ENCODE results near the gene PMIS2.

Gene PMIS2

DNA sequence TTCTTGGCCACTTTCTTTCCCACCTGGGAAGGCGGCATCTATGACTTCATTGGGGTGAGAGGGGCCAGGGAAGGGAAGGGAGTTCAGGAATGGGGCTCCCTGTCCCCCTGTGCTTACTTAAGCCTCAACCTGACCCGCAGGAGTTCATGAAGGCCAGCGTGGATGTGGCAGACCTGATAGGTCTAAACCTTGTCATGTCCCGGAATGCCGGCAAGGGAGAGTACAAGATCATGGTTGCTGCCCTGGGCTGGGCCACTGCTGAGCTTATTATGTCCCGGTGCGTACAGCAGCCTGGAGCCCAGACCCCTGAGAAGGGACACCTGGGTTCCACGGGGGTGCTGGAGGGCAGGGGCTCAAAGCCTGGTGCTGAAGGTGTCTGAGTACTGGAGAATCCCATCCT is 39.4 kb upstream of the PMIS2 start:
- Histone ChIP-seq H3K4me3 (ENCODE audit: low read length) (no peak overlapping the region; the same call in 1 of the 2 replicates), H3K4me1 (ENCODE audit: control insufficient read depth, insufficient read depth, low read length) (no peaks in the 10 kb centered on the region; the same call in 1 of the 2 replicates), H3K27me3 (ENCODE audit: control insufficient read depth, insufficient read depth, low read length) (no peaks in the 10 kb centered on the region), H3K36me3 (ENCODE audit: control insufficient read depth, insufficient read depth, low read length) (peaks cover 21% of the 10 kb centered on the region), H3K9me3 (ENCODE audit: control insufficient read depth, insufficient read depth, low read length) (no peaks in the 10 kb centered on the region), H3K27ac (ENCODE audit: low read length) (no peak overlapping the region)
- DNase-seq (ENCODE audit: low read depth, low spot score), result no peak
- no CpG with 5 or more reads among the region's 8 CpGs for WGBS (ENCODE audit: insufficient coverage, insufficient read length)

DNA sequence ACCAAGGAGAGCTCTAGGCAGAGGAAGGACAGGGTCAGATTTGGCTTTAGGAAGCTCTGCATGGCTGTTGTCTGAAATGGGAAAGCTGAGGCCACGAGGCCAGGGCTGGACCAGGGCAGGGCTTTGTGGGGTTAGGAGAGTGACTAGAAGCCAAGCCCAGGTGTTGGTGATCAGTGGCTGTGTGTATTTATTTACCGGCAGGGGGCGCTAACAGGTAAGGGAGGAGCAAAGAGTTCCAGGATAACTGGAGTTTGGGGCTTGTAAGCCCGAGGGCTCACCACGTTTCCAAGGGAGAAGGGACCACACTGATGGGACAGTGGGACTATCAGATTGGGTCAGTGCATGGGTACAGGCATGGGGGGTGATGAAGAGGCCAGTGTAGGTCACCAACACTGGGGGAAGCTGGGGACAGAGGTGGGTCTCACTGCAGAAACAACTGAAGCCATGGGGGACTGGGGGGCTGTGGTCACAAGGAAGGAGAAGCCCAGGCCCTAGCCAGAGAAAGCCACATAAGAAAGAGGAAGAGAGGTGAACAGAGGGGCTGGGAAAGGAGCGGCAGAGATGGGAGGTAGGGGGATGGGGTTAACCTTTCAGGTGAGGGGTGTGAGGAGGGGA is 36.7 kb upstream of the PMIS2 start:
- H3K27me3 ChIP-seq (ENCODE audit: control insufficient read depth, insufficient read depth, low read length), result no peaks in the 10 kb centered on the region
- no CpG with 5 or more reads among the region's 6 CpGs for WGBS (ENCODE audit: insufficient coverage, insufficient read length)
- H3K27ac ChIP-seq (ENCODE audit: low read length), result no peak overlapping the region
- DNase-seq (ENCODE audit: low read depth, low spot score), result no peak
- H3K4me1 ChIP-seq (ENCODE audit: control insufficient read depth, insufficient read depth, low read length), result no peaks in the 10 kb centered on the region; the same call in 1 of the 2 replicates
- H3K4me3 ChIP-seq (ENCODE audit: low read length), result no peak overlapping the region
- H3K36me3 ChIP-seq (ENCODE audit: control insufficient read depth, insufficient read depth, low read length), result peaks cover 12% of the 10 kb centered on the region
- no peaks in the 10 kb centered on the region for H3K9me3 ChIP-seq (ENCODE audit: control insufficient read depth, insufficient read depth, low read length)

DNA sequence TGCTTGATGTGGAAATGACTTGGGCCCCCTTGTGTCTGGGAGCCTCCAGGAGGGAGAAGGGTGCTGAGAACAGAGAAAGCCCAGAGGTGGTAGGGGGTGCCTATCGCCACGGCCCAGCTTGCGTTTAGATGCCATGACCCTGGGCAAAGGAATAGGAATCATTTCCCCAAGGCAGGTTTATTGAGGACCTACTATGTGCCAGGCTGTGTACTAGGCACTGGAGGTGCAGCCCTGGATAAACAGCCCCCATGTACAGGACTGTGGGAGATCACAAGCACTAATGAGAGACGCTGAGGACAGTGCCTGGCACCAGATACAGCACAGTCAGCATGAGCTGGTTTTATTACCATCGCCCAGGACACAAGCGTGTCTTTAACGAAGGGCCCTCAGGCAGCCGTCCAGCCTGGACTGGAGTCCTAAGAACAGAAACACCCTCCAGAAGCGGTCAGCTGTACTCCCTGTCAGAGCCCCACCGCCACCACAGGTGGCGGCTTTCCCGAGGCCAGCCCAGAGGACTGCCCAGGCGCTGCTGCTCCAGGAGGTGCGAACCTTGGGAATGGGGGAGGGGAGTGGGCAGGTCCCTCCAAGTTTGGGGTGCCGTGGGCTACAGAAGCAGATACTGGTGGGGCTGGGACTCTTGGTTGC is 36.0 kb upstream of the PMIS2 start:
- no peak for DNase-seq (ENCODE audit: low read depth, low spot score)
- WGBS (ENCODE audit: insufficient coverage, insufficient read length), result no CpG with 5 or more reads among the region's 15 CpGs
- no peaks in the 10 kb centered on the region for H3K9me3 ChIP-seq (ENCODE audit: control insufficient read depth, insufficient read depth, low read length)
- H3K27ac ChIP-seq (ENCODE audit: low read length), result no peak overlapping the region
- no peaks in the 10 kb centered on the region for H3K27me3 ChIP-seq (ENCODE audit: control insufficient read depth, insufficient read depth, low read length)
- H3K4me3 ChIP-seq (ENCODE audit: low read length), result no peak overlapping the region
- H3K36me3 ChIP-seq (ENCODE audit: control insufficient read depth, insufficient read depth, low read length), result peaks cover 12% of the 10 kb centered on the region
- H3K4me1 ChIP-seq (ENCODE audit: control insufficient read depth, insufficient read depth, low read length), result no peaks in the 10 kb centered on the region; the same call in 1 of the 2 replicates

DNA sequence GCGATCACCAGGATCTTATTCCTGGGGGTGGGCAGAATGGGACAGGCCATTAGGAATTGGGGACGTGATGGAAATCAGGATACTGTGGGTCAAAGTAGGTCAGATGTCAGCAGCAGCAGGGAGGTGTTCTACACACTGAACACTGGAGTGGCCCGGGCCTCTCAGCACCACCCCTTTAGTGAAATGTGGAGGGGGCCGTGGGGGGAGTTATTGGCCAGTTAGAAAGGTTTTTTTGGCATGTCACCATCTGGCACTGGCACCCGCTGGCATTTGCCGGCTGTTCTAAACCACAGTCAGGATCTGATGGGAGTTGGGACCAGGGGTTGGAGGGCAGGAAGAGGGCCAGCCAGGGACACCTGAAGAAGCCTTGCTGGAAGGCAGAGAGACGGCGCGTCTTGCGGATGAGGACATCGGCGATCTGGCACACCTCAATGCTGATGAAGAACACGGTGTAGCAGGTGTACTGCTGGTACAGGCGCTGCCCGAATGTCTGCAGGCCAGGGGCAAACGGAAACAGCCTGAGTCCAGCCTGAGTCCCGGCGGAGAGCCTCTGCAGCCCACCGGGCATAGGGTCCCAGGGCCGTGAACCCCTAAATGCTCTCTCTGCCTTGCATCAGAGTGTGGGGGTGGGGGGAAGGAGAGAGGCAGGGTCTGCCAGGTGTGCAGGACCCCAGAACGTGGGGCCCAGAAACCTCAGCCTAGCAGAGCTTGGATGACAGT is 34.7 kb upstream of the PMIS2 start:
- Histone ChIP-seq H3K4me3 (ENCODE audit: low read length) (no peak overlapping the region), H3K27ac (ENCODE audit: low read length) (no peak overlapping the region), H3K4me1 (ENCODE audit: control insufficient read depth, insufficient read depth, low read length) (no peaks in the 10 kb centered on the region; the same call in 1 of the 2 replicates), H3K27me3 (ENCODE audit: control insufficient read depth, insufficient read depth, low read length) (no peaks in the 10 kb centered on the region), H3K36me3 (ENCODE audit: control insufficient read depth, insufficient read depth, low read length) (peaks cover 12% of the 10 kb centered on the region), H3K9me3 (ENCODE audit: control insufficient read depth, insufficient read depth, low read length) (no peaks in the 10 kb centered on the region)
- DNase-seq (ENCODE audit: low read depth, low spot score), result no peak
- WGBS (ENCODE audit: insufficient coverage, insufficient read length), result no CpG with 5 or more reads among the region's 21 CpGs

DNA sequence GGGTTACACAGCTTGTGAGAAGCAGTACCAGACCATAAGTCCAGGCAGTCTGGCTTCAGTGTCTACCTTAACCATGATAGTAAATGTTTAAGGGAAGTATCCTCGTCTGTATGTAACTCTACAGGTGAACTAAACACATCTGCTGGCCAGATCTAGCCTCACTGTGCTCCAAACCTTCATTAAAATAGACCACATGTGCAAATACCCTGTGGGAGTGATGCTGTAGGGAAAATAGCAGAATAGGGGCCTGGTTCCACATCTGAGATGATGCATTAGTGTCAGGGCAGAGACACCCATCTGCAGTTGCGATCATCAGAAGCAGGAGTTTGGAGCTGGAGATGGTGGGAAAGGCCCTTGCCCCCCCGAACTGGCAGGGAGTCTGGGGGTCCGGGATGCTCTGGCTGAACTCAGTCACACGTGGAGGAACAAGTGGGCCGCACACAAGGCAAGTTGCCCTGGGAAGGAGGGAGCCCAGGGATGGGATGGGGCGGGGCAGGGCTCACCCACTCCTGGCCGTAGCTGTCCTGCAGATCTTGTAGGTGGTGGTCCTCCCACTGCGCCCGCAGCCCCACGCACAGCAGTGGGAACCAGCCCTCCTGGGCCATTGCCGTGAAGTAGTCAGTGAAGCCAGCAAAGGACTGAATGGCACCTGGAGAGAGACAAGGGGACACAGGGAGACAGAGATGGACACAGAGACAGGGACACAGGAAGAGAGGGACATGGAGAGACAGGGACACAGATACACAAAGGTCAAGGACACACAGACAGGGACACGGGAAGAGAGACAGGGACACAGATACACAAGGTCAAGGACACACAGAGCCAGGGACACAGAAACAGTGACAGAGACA is 33.2 kb upstream of the PMIS2 start:
- H3K36me3 ChIP-seq (ENCODE audit: control insufficient read depth, insufficient read depth, low read length), result peaks cover 6% of the 10 kb centered on the region
- no peaks in the 10 kb centered on the region for H3K27me3 ChIP-seq (ENCODE audit: control insufficient read depth, insufficient read depth, low read length)
- no CpG with 5 or more reads among the region's 13 CpGs for WGBS (ENCODE audit: insufficient coverage, insufficient read length)
- no peak overlapping the region for H3K4me3 ChIP-seq (ENCODE audit: low read length)
- H3K27ac ChIP-seq (ENCODE audit: low read length), result no peak overlapping the region
- no peak for DNase-seq (ENCODE audit: low read depth, low spot score)
- H3K4me1 ChIP-seq (ENCODE audit: control insufficient read depth, insufficient read depth, low read length), result peaks cover 2% of the 10 kb centered on the region; the same call in 1 of the 2 replicates
- H3K9me3 ChIP-seq (ENCODE audit: control insufficient read depth, insufficient read depth, low read length), result no peaks in the 10 kb centered on the region

- peaks cover 3% of the 10 kb centered on the region; the same call in 1 of the 2 replicates for H3K4me1 ChIP-seq (ENCODE audit: control insufficient read depth, insufficient read depth, low read length)
- H3K27me3 ChIP-seq (ENCODE audit: control insufficient read depth, insufficient read depth, low read length), result no peaks in the 10 kb centered on the region
- peaks cover 6% of the 10 kb centered on the region for H3K36me3 ChIP-seq (ENCODE audit: control insufficient read depth, insufficient read depth, low read length)
- WGBS (ENCODE audit: insufficient coverage, insufficient read length), result no CpG with 5 or more reads among the region's 14 CpGs
- H3K9me3 ChIP-seq (ENCODE audit: control insufficient read depth, insufficient read depth, low read length), result no peaks in the 10 kb centered on the region
- no peak for DNase-seq (ENCODE audit: low read depth, low spot score)
- H3K27ac ChIP-seq (ENCODE audit: low read length), result no peak overlapping the region
- H3K4me3 ChIP-seq (ENCODE audit: low read length), result no peak overlapping the region
Measured at GRCh38 chr19:35553385-35554000, 32.5 kb upstream of the PMIS2 start.

DNA sequence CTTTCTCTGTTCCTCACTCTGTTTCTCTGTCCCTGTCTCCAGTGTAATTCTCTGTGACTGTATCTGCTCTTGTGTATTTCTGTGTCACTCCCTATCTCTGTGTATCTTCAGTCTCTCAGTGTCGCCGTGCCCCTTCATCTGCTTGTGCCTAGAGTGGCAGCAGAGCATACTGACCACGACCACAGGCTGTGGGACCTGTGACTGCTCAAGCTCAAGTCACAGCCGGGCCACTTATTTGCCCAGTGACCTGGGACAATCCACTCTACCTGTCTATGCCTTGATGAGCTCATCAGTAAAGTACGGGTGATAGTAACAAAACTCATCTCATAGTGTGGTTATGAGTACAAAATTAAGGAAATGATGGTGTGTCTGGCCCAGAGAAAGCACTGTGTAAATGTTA is 31.9 kb upstream of the PMIS2 start:
- H3K36me3 ChIP-seq (ENCODE audit: control insufficient read depth, insufficient read depth, low read length), result peaks cover 6% of the 10 kb centered on the region
- H3K27ac ChIP-seq (ENCODE audit: low read length), result no peak overlapping the region
- H3K4me3 ChIP-seq (ENCODE audit: low read length), result no peak overlapping the region
- H3K27me3 ChIP-seq (ENCODE audit: control insufficient read depth, insufficient read depth, low read length), result no peaks in the 10 kb centered on the region
- H3K9me3 ChIP-seq (ENCODE audit: control insufficient read depth, insufficient read depth, low read length), result no peaks in the 10 kb centered on the region
- WGBS (ENCODE audit: insufficient coverage, insufficient read length), result no CpG with 5 or more reads among the region's 5 CpGs
- no peak for DNase-seq (ENCODE audit: low read depth, low spot score)
- H3K4me1 ChIP-seq (ENCODE audit: control insufficient read depth, insufficient read depth, low read length), result peaks cover 5% of the 10 kb centered on the region; the same call in 1 of the 2 replicates

DNA sequence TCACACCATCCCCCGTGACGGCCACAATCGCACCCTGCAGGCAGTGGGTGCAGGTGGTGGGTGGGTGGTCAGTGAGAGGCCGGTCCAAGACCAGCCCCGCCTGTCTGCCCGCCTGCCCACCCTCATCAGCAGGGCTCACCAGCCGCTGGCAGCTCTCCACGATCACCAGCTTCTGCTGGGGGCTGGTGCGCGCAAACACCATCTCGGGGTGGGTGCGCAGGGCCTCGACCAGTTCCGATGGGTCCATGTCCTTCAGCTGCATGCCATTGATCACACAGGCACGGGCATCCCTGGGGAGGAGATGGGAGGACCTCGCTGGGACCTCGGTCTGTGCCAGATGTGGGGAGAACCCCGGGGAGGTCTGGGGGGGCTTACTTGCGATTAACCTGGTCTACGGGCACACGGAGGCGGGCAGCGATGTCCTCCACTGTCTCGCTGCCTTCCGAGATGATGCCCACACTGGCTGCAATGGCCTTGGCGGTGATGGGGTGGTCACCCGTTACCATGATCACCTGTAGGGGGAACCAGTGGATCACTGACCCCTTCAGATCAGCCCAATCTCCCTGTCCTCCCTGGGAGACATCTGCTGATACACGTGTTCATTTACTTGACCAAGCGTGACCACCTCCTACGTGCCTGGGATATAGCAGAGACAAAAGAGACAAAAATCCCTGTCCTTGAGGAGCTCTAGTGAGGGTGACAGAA is 30.5 kb upstream of the PMIS2 start:
- Histone ChIP-seq H3K36me3 (ENCODE audit: control insufficient read depth, insufficient read depth, low read length) (peaks cover 6% of the 10 kb centered on the region), H3K9me3 (ENCODE audit: control insufficient read depth, insufficient read depth, low read length) (no peaks in the 10 kb centered on the region), H3K27me3 (ENCODE audit: control insufficient read depth, insufficient read depth, low read length) (no peaks in the 10 kb centered on the region), H3K4me3 (ENCODE audit: low read length) (no peak overlapping the region), H3K4me1 (ENCODE audit: control insufficient read depth, insufficient read depth, low read length) (peaks cover 5% of the 10 kb centered on the region; the same call in 1 of the 2 replicates), H3K27ac (ENCODE audit: low read length) (no peak overlapping the region)
- DNase-seq (ENCODE audit: low read depth, low spot score), result no peak
- WGBS (ENCODE audit: insufficient coverage, insufficient read length), result no CpG with 5 or more reads among the region's 30 CpGs

DNA sequence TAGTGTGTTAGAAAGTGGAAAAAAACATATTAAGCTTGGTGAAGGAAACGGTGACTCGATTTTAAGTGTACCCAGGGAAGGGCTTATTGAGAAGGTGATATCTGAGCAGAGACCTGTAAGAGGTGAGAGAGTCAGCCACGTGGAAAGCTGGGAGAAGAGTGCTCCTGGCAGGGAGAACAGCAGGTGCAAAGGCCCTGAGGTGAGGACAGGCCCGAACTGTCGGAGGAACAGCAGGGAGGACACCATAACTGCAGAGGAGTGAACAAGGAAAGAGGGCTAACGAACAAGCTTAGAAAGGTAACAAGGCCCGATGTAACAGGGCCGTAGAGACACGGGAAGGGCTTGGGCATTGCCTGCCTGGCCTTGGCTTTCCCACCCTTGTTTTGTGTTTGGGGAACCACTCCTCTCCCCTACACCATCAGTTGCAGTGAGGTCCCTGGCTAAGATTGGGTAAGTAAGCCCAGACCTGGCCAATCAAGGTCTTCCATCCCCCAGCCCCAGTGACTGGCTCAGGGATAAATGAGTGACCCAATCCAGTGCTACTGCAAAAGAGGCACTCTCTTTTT is 29.9 kb upstream of the PMIS2 start:
- DNase-seq (ENCODE audit: low read depth, low spot score), result no peak
- Histone ChIP-seq H3K9me3 (ENCODE audit: control insufficient read depth, insufficient read depth, low read length) (no peaks in the 10 kb centered on the region), H3K36me3 (ENCODE audit: control insufficient read depth, insufficient read depth, low read length) (no peaks in the 10 kb centered on the region), H3K27me3 (ENCODE audit: control insufficient read depth, insufficient read depth, low read length) (no peaks in the 10 kb centered on the region), H3K27ac (ENCODE audit: low read length) (no peak overlapping the region), H3K4me1 (ENCODE audit: control insufficient read depth, insufficient read depth, low read length) (peaks cover 5% of the 10 kb centered on the region; the same call in 1 of the 2 replicates), H3K4me3 (ENCODE audit: low read length) (no peak overlapping the region)
- WGBS (ENCODE audit: insufficient coverage, insufficient read length), result 100% methylated on average over 2 of the region's 9 CpGs
